Measurements from ENCODE around the gene CCL27.

CCL27 gene

GRCh38 chr9:34651321-34651720 lies 11.1 kb downstream of the CCL27 start:
- peak; percentile 36 for DNase-seq (ENCODE audit: low read depth)
- H3K4me3 ChIP-seq (ENCODE audit: low read length): peak overlapping the region; percentile 69
- no peak for TF ChIP-seq CTCF (conservative IDR thresholded peaks at IDR 0.05; ENCODE audit: low read length)

GRCh38 chr9:34650816-34651215 lies 11.6 kb downstream of the CCL27 start:
- DNase-seq (ENCODE audit: low read depth): no peak
- no peak for TF ChIP-seq CTCF (conservative IDR thresholded peaks at IDR 0.05; ENCODE audit: low read length)
- H3K4me3 ChIP-seq (ENCODE audit: low read length): no peak overlapping the region

GRCh38 chr9:34648673-34649072 lies 13.8 kb downstream of the CCL27 start:
- TF ChIP-seq CTCF (conservative IDR thresholded peaks at IDR 0.05; ENCODE audit: low read length): no peak
- no peak overlapping the region for H3K4me3 ChIP-seq (ENCODE audit: low read length)
- no peak for DNase-seq (ENCODE audit: low read depth)

- no peak for TF ChIP-seq CTCF (conservative IDR thresholded peaks at IDR 0.05; ENCODE audit: low read length)
- peak overlapping the region; percentile 88 for H3K4me3 ChIP-seq (ENCODE audit: low read length)
- no peak for DNase-seq (ENCODE audit: low read depth)
Measured at GRCh38 chr9:34647651-34648050, 14.8 kb downstream of the CCL27 start.

GRCh38 chr9:34647084-34647403 lies 15.4 kb downstream of the CCL27 start:
- no peak for DNase-seq (ENCODE audit: low read depth)
- TF ChIP-seq CTCF (conservative IDR thresholded peaks at IDR 0.05; ENCODE audit: low read length): no peak

GRCh38 chr9:34646211-34647083 lies 16.0 kb downstream of the CCL27 start, which contains the start of gene GALT:
Gene GALT (plus strand): TSS chr9:34646675. CDS start chr9:34646705, 30 bp downstream.
- TF ChIP-seq CTCF (conservative IDR thresholded peaks at IDR 0.05; ENCODE audit: low read length): peak; percentile 61
- peak; percentile 81 for DNase-seq (ENCODE audit: low read depth)
- peak within 1 kb of the TSS; percentile 88 for H3K4me3 ChIP-seq (ENCODE audit: low read length)

More at GRCh38 chr9:34647084-34647403, 15.4 kb downstream of the CCL27 start:
- peak overlapping the region; percentile 88 for H3K4me3 ChIP-seq (ENCODE audit: low read length)

- no peak for TF ChIP-seq CTCF (conservative IDR thresholded peaks at IDR 0.05; ENCODE audit: low read length)
- DNase-seq (ENCODE audit: low read depth): peak; percentile 49
Measured at GRCh38 chr9:34644766-34645314, 17.6 kb downstream of the CCL27 start.

More at GRCh38 chr9:34644766-34645314, 17.6 kb downstream of the CCL27 start:
- no peak overlapping the region for H3K4me3 ChIP-seq (ENCODE audit: low read length)

Measured in AG10803 (cell line).